Osteocyte (in vitro differentiated cells): ENCODE measurements around the gene HEXA. TPM values are rescaled to one million over a fixed set of nuclear protein-coding genes. Genes with fewer than 3 reads are reported as not detected.
"Not testable (repeated sequence)": the region's sequence is repeated elsewhere in the genome, so short reads cannot be mapped to it uniquely, and the experiment has no call there.

ENCODE experiments used
- DNase-seq: peaks from one replicate; pipeline ENCODE4 v3.0.0; 2021; ENCODE audit warnings: mixed read lengths; ENCODE audit not compliant: unreplicated experiment; ENCODE audit errors: extremely low spot score
- H3K27ac Mint-ChIP-seq: one replicate; pipeline ENCODE4 v1.8.0; 2021; ENCODE audit warnings: mild to moderate bottlenecking, mixed read lengths; ENCODE audit not compliant: unreplicated experiment
- H3K27me3 Mint-ChIP-seq: one replicate; pipeline ENCODE4 v1.8.0; 2021; ENCODE audit warnings: mixed read lengths; ENCODE audit not compliant: unreplicated experiment
- H3K36me3 Mint-ChIP-seq: one replicate; pipeline ENCODE4 v1.8.0; 2021; ENCODE audit warnings: mixed read lengths; ENCODE audit not compliant: unreplicated experiment
- H3K4me1 Mint-ChIP-seq: one replicate; pipeline ENCODE4 v1.8.0; 2021; ENCODE audit warnings: mixed read lengths; ENCODE audit not compliant: unreplicated experiment
- H3K4me3 Mint-ChIP-seq: one replicate; pipeline ENCODE4 v1.8.0; 2021; ENCODE audit warnings: mild to moderate bottlenecking, moderate library complexity, mixed read lengths; ENCODE audit not compliant: unreplicated experiment
- H3K9me3 Mint-ChIP-seq: one replicate; pipeline ENCODE4 v1.8.0; 2021; ENCODE audit warnings: mixed read lengths; ENCODE audit not compliant: unreplicated experiment
- CTCF ChIP-seq: fragments of 200-600 bp; sonication (generic); IDR thresholded peaks from 2 replicates; pipeline ENCODE4 v1.5.0; 2021; ENCODE audit warnings: antibody characterized with exemption, mild to moderate bottlenecking, moderate library complexity
- total RNA-seq: library from RNA; stranded (reverse); gene quantifications from 2 replicates; pipeline ENCODE4 v1.2.1, GENCODE V29; 2021

HEXA gene
- total RNA-seq, 1 donor from 2014 or later: 280 TPM

DNA sequence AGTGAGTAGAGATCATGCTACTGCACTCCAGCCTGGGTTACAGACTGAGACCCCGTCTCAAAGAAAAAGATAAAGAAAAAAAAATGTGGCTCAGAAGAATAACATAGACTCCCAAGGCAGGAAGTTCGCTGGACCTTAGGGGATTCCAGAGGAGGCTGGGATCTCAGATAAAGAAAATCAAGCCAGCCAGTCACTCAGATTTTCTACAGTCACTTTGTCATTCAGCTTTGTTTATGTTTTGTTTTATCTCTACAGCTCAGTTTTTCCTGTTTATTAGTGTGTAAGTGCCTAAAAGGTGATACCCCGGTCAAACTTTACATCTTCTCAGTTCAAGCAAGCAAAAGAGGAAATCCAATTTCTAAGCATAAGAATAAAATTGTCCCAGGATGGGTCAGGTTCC is 28.5 kb upstream of the HEXA start:
- H3K4me1 Mint-ChIP-seq: no peaks in the 10 kb centered on the region
- no peak overlapping the region for H3K4me3 Mint-ChIP-seq
- TF ChIP-seq CTCF: no peak
- no peaks in the 10 kb centered on the region for H3K9me3 Mint-ChIP-seq
- no peak overlapping the region for H3K27ac Mint-ChIP-seq
- DNase-seq: no peak
- no peaks in the 10 kb centered on the region for H3K36me3 Mint-ChIP-seq
- peaks cover 82% of the 10 kb centered on the region for H3K27me3 Mint-ChIP-seq

DNA sequence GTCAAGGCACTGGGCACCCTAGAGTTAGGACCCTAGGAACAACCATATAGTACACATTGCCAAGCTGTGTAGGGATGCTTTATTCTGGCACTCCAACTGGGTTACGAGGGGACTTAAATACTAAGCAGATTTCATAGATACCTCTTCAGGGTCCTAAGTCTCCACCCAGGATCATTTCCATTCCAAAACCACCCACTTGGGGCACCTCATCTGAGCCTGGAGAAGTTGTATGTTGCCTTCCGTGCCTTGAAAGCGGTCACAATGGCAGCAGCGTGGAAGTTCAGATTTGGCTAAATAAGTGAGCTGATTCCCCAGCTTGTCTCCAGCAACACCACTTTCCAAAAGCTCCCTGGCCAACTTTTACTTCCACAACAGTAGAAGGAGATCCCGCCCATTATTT is 26.9 kb upstream of the HEXA start:
- Mint-ChIP-seq H3K27me3 (peaks cover 75% of the 10 kb centered on the region), H3K27ac (no peak overlapping the region), H3K4me3 (no peak overlapping the region), H3K4me1 (no peaks in the 10 kb centered on the region), H3K9me3 (no peaks in the 10 kb centered on the region), H3K36me3 (no peaks in the 10 kb centered on the region)
- DNase-seq: no peak
- no peak for TF ChIP-seq CTCF

DNA sequence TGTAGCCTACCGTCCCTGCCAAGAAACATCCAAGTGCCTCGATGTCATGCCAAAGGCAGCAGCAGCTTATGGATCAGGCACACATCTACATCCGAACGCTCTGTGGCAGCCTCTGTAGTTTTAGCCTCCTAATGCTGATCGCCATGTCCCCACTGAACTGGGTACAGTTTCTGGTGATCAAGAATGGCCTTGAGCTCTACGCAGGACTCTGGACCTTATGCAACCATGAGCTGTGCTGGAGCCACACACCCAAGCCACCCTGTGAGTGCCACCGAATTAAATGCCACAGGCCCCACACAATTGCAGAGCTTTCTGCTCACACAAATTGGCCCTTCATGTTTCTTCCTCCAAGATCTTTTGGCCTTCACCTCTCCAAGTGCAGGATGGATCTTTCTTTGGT is 22.8 kb upstream of the HEXA start:
- H3K27me3 Mint-ChIP-seq: peaks cover 58% of the 10 kb centered on the region
- H3K36me3 Mint-ChIP-seq: no peaks in the 10 kb centered on the region

DNA sequence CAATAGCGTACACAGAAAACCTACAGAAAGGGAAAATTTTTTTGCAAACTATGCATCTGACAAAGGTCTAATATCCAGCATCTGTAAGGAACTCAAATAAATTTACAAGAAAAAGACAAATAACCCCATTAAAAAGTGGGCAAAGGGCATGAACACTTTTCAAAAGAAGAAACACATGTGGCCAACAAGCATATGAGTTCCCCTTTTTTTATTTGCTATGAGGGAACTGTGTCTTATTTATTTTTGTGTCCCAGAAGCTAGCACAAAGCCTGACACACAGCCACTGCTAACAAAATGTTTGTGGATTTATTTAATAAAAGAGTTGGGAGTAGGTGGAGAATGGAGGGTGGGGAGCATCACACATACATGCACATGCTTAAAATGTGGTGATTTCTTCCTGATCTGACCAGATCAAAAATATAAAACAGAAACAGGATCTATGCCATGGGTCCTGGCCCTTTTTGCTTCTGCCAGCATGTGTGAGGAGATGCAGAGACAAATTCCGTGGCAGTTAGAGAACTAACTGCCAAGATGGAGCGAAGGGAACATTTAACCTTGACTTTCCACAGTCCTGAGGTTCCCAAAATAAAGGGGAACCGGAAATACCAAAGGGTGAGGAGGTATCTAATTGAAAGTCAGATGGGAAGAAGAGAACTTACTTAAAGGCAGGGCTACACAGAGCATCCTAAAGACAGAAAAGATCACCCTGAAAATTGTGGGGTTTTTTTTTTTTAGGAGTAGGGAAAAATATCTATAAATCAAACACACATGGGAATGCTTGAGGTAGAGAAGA is 22.2 kb upstream of the HEXA start, which contains the start of gene TMEM202:
Gene TMEM202 (plus strand): TSS at position 510 of the 793 bp plus-strand sequence. CDS start 22 bp downstream, at position 532.
- H3K27ac Mint-ChIP-seq: no peak within 1 kb of the TSS
- no peaks in the 10 kb centered on the region for H3K36me3 Mint-ChIP-seq
- no peak within 1 kb of the TSS for H3K4me3 Mint-ChIP-seq
- no peak for TF ChIP-seq CTCF
- no peaks in the 10 kb centered on the region for H3K9me3 Mint-ChIP-seq
- H3K27me3 Mint-ChIP-seq: peaks cover 52% of the 10 kb centered on the region
- DNase-seq: no peak
- H3K4me1 Mint-ChIP-seq: no peaks in the 10 kb centered on the region

More for the DNA sequence above, 22.8 kb upstream of the HEXA start:
- no peaks in the 10 kb centered on the region for H3K9me3 Mint-ChIP-seq
- no peaks in the 10 kb centered on the region for H3K4me1 Mint-ChIP-seq
- H3K27ac Mint-ChIP-seq: no peak overlapping the region
- H3K4me3 Mint-ChIP-seq: no peak overlapping the region
- DNase-seq: no peak
- TF ChIP-seq CTCF: no peak

GRCh38 chr15:72396331-72396730 is 20.5 kb upstream of the HEXA start:
- peaks cover 43% of the 10 kb centered on the region for H3K27me3 Mint-ChIP-seq

More at GRCh38 chr15:72396331-72396730, 20.5 kb upstream of the HEXA start:
- not testable (repeated sequence) for DNase-seq, H3K4me3 Mint-ChIP-seq, H3K36me3 Mint-ChIP-seq, H3K9me3 Mint-ChIP-seq, H3K27ac Mint-ChIP-seq, H3K4me1 Mint-ChIP-seq
